Measurements from ENCODE around the gene BAIAP2. TPM values are rescaled to one million over a fixed set of nuclear protein-coding genes. Genes with fewer than 3 reads are reported as not detected.

Gene BAIAP2
- total and polyA plus RNA-seq, 2 experiments from 2014 or later: 27.1 to 49.7 TPM

- Histone ChIP-seq H3K9me3 (ENCODE audit: low read depth) (no peaks in the 10 kb centered on the region), H4K20me1 (ENCODE audit: insufficient read depth, poor library complexity, severe bottlenecking) (no peaks in the 10 kb centered on the region), H3K9me2 (replicated peaks; ENCODE audit: insufficient read depth) (no peaks in the 10 kb centered on the region), H3K79me2 (no peaks in the 10 kb centered on the region), H2AFZ (no peak overlapping the region), H3K27me3 (no peaks in the 10 kb centered on the region), H3K36me3 (replicated peaks; ENCODE audit: insufficient read depth, low read depth) (no peaks in the 10 kb centered on the region), H3K4me3 (no peak overlapping the region), H3K27ac (peak overlapping the region; percentile 37), H3K4me2 (peak overlapping the region; percentile 93), H3K4me1 (ENCODE audit: insufficient read depth) (no peaks in the 10 kb centered on the region)
- 94% methylated on average over 3 of the region's 33 CpGs for WGBS (ENCODE audit: low lambda C conversion rate, missing lambda C conversion rate)
- no peak for TF ChIP-seq EZH2 (IDR thresholded peaks at IDR 0.05; ENCODE audit: borderline replicate concordance)
- no peak for TF ChIP-seq EZH2phosphoT487 (IDR thresholded peaks at IDR 0.05; ENCODE audit: low read depth, severe bottlenecking, unreplicated experiment)
- TF ChIP-seq CTCF (IDR thresholded peaks at IDR 0.05; ENCODE audit: poor library complexity): no peak
- DNase-seq (ENCODE audit: low spot score): no peak
These were observed 85.2 kb downstream of the BAIAP2 start for GRCh38 chr17:81120149-81120484.

- Histone ChIP-seq H4K20me1 (ENCODE audit: insufficient read depth, poor library complexity, severe bottlenecking) (no peaks in the 10 kb centered on the region), H3K79me2 (no peaks in the 10 kb centered on the region), H3K27me3 (no peaks in the 10 kb centered on the region), H3K27ac (no peak overlapping the region), H3K36me3 (replicated peaks; ENCODE audit: insufficient read depth, low read depth) (no peaks in the 10 kb centered on the region), H3K4me2 (peak overlapping the region; percentile 93), H3K4me3 (no peak overlapping the region), H3K4me1 (ENCODE audit: insufficient read depth) (no peaks in the 10 kb centered on the region), H3K9me2 (replicated peaks; ENCODE audit: insufficient read depth) (no peaks in the 10 kb centered on the region), H3K9me3 (ENCODE audit: low read depth) (no peaks in the 10 kb centered on the region), H2AFZ (no peak overlapping the region)
- WGBS (ENCODE audit: low lambda C conversion rate, missing lambda C conversion rate): 87% methylated on average over 41 of the region's 45 CpGs
- TF ChIP-seq CTCF (IDR thresholded peaks at IDR 0.05; ENCODE audit: poor library complexity): no peak
- no peak for TF ChIP-seq EZH2 (IDR thresholded peaks at IDR 0.05; ENCODE audit: borderline replicate concordance)
- TF ChIP-seq EZH2phosphoT487 (IDR thresholded peaks at IDR 0.05; ENCODE audit: low read depth, severe bottlenecking, unreplicated experiment): no peak
- DNase-seq (ENCODE audit: low spot score): no peak
These were observed 86.0 kb downstream of the BAIAP2 start for GRCh38 chr17:81120695-81121621.

- Histone ChIP-seq H3K27me3 (no peaks in the 10 kb centered on the region), H3K79me2 (no peaks in the 10 kb centered on the region), H3K4me2 (no peak overlapping the region), H4K20me1 (ENCODE audit: insufficient read depth, poor library complexity, severe bottlenecking) (no peaks in the 10 kb centered on the region), H3K4me1 (ENCODE audit: insufficient read depth) (no peaks in the 10 kb centered on the region), H3K9me3 (ENCODE audit: low read depth) (no peaks in the 10 kb centered on the region), H3K27ac (no peak overlapping the region), H3K9me2 (replicated peaks; ENCODE audit: insufficient read depth) (no peaks in the 10 kb centered on the region), H3K4me3 (no peak overlapping the region), H3K36me3 (replicated peaks; ENCODE audit: insufficient read depth, low read depth) (no peaks in the 10 kb centered on the region), H2AFZ (no peak overlapping the region)
- TF ChIP-seq EZH2phosphoT487 (IDR thresholded peaks at IDR 0.05; ENCODE audit: low read depth, severe bottlenecking, unreplicated experiment) (no peak), EZH2 (IDR thresholded peaks at IDR 0.05; ENCODE audit: borderline replicate concordance) (no peak), CTCF (IDR thresholded peaks at IDR 0.05; ENCODE audit: poor library complexity) (no peak)
- no peak for DNase-seq (ENCODE audit: low spot score)
- 97% methylated on average over 88 of the region's 109 CpGs for WGBS (ENCODE audit: low lambda C conversion rate, missing lambda C conversion rate)
These were observed 87.1 kb downstream of the BAIAP2 start for GRCh38 chr17:81121841-81122733.

Data from hepatocyte (in vitro differentiated cells).